Thyroid gland (tissue), 4 donors: Measurements from ENCODE around the gene JADE3. TPM values are rescaled to one million over a fixed set of nuclear protein-coding genes. Genes with fewer than 3 reads are reported as not detected.

Source experiments
- DNase-seq, 2 donors: peaks; one replicate each; pipeline ENCODE4 v3.0.0-alpha.2; 2019
- H3K27ac ChIP-seq, 3 donors: fragments of 200-600 bp; sonication (generic); 1 replicate in 2 of 3; 2 replicates in 1 of 3; pipeline ENCODE4 v1.5.1; 2016 to 2019; ENCODE audit warnings: mild to moderate bottlenecking in 1 of 3, moderate library complexity in 1 of 3
- H3K27me3 ChIP-seq: fragments of 200-600 bp; sonication (generic); one replicate; pipeline ENCODE4 v1.5.1; 2019
- H3K36me3 ChIP-seq, 2 donors: fragments of 200-600 bp; sonication (generic); one replicate each; pipeline ENCODE4 v1.5.1; 2016 to 2019
- H3K4me1 ChIP-seq, 2 donors: fragments of 200-600 bp; sonication (generic); one replicate each; pipeline ENCODE4 v1.5.1; 2017 to 2019
- H3K4me3 ChIP-seq, 3 donors: fragments of 200-600 bp; sonication (generic); replicated peaks in 1 of 3; 1 replicate in 2 of 3; 2 replicates in 1 of 3; pipeline ENCODE4 v1.5.1; 2016; ENCODE audit warnings: mild to moderate bottlenecking in 1 of 3
- H3K9me3 ChIP-seq: fragments of 200-600 bp; sonication (generic); one replicate; pipeline ENCODE4 v1.5.1; 2017
- POLR2A ChIP-seq, 2 donors: fragments of 450-650 bp; IDR thresholded peaks; one replicate each; pipeline ENCODE4 v1.6.1; 2017; ENCODE audit warnings: antibody characterized with exemption in 2 of 2, mild to moderate bottlenecking in 2 of 2, moderate library complexity in 1 of 2
- WGBS, 2 donors: methylation state at CpG; one replicate each; pipeline ENCODE4 v1.1.5; 2017; 5-methylcytosine and 5-hydroxymethylcytosine counted together
- intact Hi-C: fragments of 100-400 bp; cut with DNase I; formaldehyde crosslinking; loops from one replicate; pipeline ENCODE4 v1.15.1; 2023
- total RNA-seq, 4 donors: library from RNA; depleted of rRNA; stranded (reverse); fragments of >200 nt; gene quantifications; one replicate each; pipeline ENCODE4 v1.2.3, GENCODE V29; 2016
- TF ChIP-seq, protein P1 (sequence below), 6 experiments: fragments of 200-600 bp in 3 of 6; fragments of 450-650 bp in 3 of 6; sonication (generic) in 3 of 6; IDR thresholded peaks; one replicate each; pipeline ENCODE4 v1.5.1; 2016 to 2019; ENCODE audit warnings: antibody characterized with exemption in 6 of 6, mild to moderate bottlenecking in 2 of 6, inconsistent platforms in 1 of 6, moderate library complexity in 1 of 6

JADE3 gene
- total RNA-seq, 4 donors from 2014 or later, result 6.0 to 8.5 (median 7.8) TPM

DNA sequence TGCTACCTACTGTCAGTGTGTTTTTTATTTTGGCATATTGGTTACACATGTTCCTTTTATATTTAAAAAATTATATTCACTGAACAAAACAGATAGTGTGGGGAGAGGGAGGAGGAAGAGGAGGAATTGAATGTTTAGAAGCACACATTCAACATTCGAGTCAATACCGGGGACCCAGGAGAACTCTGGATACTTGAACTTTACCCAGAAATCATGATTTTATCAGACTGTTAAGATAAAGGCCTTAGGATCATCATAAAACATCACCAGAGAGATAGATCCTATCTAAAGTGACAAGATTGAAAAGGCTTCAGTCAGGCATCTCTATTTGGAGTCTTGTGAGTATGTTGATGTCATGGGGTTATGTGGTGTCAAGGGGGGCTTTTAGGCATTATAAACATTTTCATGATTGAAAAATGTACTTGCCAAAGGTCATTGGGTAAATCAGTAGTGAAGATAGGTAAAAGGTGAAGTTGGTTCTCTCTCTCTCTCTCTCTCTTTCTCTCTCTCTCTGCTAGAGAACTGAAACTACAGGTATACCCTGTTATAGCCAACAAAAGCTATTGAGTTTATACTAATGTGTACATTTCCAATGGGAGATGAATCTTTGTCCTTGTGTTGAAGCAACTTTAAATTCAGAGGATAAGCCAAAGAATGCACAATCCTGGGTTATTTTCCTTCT, 149.2 kb downstream of the JADE3 start:
- intact Hi-C loops, result no loop called here

DNA sequence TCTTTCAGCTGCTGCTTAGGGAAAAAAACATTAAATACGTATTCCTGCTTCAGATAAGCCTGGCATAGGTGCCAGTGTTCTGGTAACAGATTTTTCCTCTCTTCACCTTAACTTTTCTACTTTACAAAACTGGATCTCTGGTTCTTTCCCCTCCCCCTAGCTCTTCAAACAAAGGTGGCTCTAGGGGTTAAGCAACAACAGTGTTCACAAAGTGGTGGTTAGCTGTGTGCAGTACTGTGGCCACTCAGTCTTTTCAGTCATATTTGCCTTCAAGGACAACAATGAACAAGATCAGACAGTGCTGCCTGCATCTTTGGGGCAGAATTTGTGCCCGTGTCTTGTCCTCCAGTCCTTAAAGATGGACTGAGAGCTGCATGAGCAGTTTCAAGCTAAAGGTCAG, 151.0 kb downstream of the JADE3 start:
- H3K36me3 ChIP-seq, result no peaks in the 10 kb centered on the region
- WGBS, 2 donors, result 93 to 100% methylated on average over 2 of the region's 2 CpGs

More for the DNA sequence above, 149.2 kb downstream of the JADE3 start:
- DNase-seq, result no peak
- no peaks in the 10 kb centered on the region for H3K4me1 ChIP-seq
- H3K27ac ChIP-seq, result no peak overlapping the region
- no peaks in the 10 kb centered on the region for H3K36me3 ChIP-seq
- H3K4me3 ChIP-seq, result no peak overlapping the region
- H3K9me3 ChIP-seq, result no peaks in the 10 kb centered on the region
- no peaks in the 10 kb centered on the region for H3K27me3 ChIP-seq
- TF ChIP-seq, protein P1, sequence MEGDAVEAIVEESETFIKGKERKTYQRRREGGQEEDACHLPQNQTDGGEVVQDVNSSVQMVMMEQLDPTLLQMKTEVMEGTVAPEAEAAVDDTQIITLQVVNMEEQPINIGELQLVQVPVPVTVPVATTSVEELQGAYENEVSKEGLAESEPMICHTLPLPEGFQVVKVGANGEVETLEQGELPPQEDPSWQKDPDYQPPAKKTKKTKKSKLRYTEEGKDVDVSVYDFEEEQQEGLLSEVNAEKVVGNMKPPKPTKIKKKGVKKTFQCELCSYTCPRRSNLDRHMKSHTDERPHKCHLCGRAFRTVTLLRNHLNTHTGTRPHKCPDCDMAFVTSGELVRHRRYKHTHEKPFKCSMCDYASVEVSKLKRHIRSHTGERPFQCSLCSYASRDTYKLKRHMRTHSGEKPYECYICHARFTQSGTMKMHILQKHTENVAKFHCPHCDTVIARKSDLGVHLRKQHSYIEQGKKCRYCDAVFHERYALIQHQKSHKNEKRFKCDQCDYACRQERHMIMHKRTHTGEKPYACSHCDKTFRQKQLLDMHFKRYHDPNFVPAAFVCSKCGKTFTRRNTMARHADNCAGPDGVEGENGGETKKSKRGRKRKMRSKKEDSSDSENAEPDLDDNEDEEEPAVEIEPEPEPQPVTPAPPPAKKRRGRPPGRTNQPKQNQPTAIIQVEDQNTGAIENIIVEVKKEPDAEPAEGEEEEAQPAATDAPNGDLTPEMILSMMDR (IDR thresholded peaks at IDR 0.05), result no peak
- no peak for TF ChIP-seq POLR2A (IDR thresholded peaks at IDR 0.05)
- 76 to 88% methylated on average over 2 of the region's 2 CpGs for WGBS, 2 donors

DNA sequence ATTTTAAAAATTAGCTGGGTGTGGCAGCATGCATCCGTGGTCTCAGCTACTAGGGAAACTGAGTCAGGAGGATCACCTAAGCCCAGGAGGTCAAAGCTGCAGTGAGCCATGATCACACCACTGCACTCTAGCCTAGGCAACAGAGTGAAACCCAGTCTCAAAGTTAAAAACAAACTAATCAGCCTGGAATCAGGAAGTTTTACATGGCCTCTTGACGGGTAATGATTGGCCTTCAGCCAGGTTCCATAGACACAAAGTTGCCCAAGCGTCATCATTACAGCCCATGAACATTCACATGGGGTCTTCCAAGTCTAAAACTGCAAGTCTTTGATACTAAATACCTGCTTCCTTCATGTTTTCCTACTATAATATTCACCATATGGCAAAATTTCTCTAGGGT, 156.0 kb downstream of the JADE3 start:
- no peak overlapping the region for H3K4me3 ChIP-seq
- no peaks in the 10 kb centered on the region for H3K9me3 ChIP-seq
- DNase-seq, result no peak
- no peak for TF ChIP-seq POLR2A (IDR thresholded peaks at IDR 0.05)
- H3K27ac ChIP-seq, result no peak overlapping the region
- intact Hi-C loops, result no loop called here
- peaks cover 3% of the 10 kb centered on the region for H3K27me3 ChIP-seq
- WGBS, 2 donors, result 59 to 60% methylated on average over 1 to 3 of the region's 3 CpGs
- no peaks in the 10 kb centered on the region for H3K4me1 ChIP-seq
- no peaks in the 10 kb centered on the region for H3K36me3 ChIP-seq

More for the DNA sequence above, 151.0 kb downstream of the JADE3 start:
- intact Hi-C loops, result no loop called here
- Histone ChIP-seq H3K9me3 (no peaks in the 10 kb centered on the region), H3K4me3 (no peak overlapping the region), H3K27ac (no peak overlapping the region), H3K27me3 (no peaks in the 10 kb centered on the region), H3K4me1 (no peaks in the 10 kb centered on the region)
- TF ChIP-seq, protein P1 (IDR thresholded peaks at IDR 0.05), result no peak
- TF ChIP-seq POLR2A (IDR thresholded peaks at IDR 0.05), result no peak
- DNase-seq, result no peak

DNA sequence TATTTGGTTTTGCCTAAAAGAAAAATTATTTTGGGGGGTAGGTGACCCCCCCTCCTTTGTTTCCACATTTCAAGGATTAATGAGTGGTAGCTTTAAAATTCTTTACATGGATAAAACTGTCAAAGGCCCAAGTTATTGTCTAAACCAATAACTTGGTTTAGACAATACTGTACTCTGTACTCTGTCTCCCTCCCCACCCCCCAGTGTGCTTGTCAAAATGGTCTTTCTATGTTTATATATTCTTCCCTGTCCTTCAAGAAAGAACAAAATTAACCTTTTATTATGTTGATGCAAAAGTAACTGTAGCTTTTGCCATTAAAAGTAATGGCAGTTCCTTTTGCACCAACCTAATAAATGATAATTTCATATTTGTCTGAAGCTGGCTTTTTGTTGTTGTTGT, 156.5 kb downstream of the JADE3 start:
- H3K27ac ChIP-seq, result no peak overlapping the region
- intact Hi-C loops, result no loop called here
- no peaks in the 10 kb centered on the region for H3K4me1 ChIP-seq
- no peaks in the 10 kb centered on the region for H3K9me3 ChIP-seq
- peaks cover 3% of the 10 kb centered on the region for H3K27me3 ChIP-seq
- H3K36me3 ChIP-seq, result no peaks in the 10 kb centered on the region
- no peak for TF ChIP-seq POLR2A (IDR thresholded peaks at IDR 0.05)
- TF ChIP-seq, protein P1 (IDR thresholded peaks at IDR 0.05), result no peak
- DNase-seq, result no peak
- no peak overlapping the region for H3K4me3 ChIP-seq

DNA sequence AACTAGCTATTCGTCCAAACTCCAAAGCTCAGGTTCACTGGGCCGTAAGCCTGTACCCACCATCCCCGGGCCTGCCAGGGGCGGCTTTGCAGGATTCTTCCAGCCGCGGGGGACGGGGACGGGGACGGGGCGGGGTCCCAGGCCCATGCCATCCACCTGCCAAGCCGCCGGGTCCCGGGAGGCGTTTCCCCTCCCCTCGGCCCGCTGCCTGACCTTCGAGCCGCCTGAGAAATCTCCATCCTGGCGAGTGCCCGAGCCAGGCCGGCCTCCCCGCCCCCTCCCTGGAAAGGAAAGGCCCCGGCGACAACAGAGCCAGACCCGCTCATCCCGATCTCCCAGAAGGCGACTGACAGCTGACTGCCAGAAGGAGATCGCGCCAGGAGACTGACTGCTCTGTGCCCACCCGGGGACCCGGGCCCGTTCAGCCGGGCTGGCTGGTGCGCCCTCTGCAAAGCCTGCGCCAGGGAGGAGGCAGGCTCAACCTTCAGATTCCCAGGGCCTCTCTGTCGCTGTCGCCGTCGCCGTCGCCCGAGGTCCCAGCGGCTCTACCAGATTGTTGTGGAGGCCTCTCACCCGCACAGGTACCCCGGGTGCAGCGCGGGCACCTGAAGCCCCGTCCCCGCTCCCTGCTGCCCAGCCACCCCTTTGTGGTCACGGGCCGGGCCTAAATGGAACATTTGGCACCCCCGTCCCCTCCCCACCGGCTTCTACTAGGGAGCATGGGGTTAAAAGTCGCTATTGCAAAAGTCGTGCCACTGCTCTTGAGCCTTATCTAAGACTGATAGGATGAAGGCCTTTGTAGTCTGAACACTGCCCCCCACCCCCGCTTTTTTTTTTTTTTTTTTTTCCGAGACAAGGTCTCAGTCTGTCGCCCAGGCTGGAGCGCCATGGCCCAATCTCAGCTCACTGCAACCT, 166.2 kb downstream of the JADE3 start, which contains the start of gene RGN:
Gene RGN, plus strand, starts transcription at position 315 of the 915 bp plus-strand sequence. CDS start 2,702 bp downstream, outside the sequence.
- 29 to 41% methylated on average over 12 to 19 of the region's 59 CpGs for WGBS, 2 donors
- Histone ChIP-seq H3K9me3 (no peaks in the 10 kb centered on the region), H3K27me3 (no peaks in the 10 kb centered on the region), H3K27ac (peak within 1 kb of the TSS; percentile 47 to 65 (median 61)), H3K36me3 (no peaks in the 10 kb centered on the region), H3K4me1 (no peaks in the 10 kb centered on the region), H3K4me3 (peak within 1 kb of the TSS in 2 of 3 donors; percentile 23 to 30)
- TF ChIP-seq POLR2A (IDR thresholded peaks at IDR 0.05), result no peak
- TF ChIP-seq, protein P1 (IDR thresholded peaks at IDR 0.05), result no peak
- intact Hi-C loops, result no loop called here
- peak; percentile 45 to 55 for DNase-seq
